Natural killer cell (primary cell): ENCODE measurements around the gene POFUT2. TPM values are rescaled to one million over a fixed set of nuclear protein-coding genes. Genes with fewer than 3 reads are reported as not detected.

Experiments
- ATAC-seq, 3 donors: fragments of 150-1000 bp in 2 of 3; fragments of 200-7000 bp in 1 of 3; cut with Tn5 transposase; 1 replicate in 1 of 3; 2 replicates in 2 of 3; pipeline ENCODE4 v1.10.0; 2021; ENCODE audit warnings: mild to moderate bottlenecking in 2 of 3, moderate library complexity in 2 of 3
- DNase-seq, 2 donors: peaks; one replicate each; pipeline versions ENCODE4 v3.0.0 to v3.0.0-alpha.2; 2013 to 2021; ENCODE audit warnings: mixed read lengths in 1 of 2
- H3K27ac ChIP-seq: one replicate; pipeline ENCODE4 v1.5.1; 2013; ENCODE audit warnings: mild to moderate bottlenecking, low read length
- H3K27me3 ChIP-seq: one replicate; pipeline ENCODE4 v1.6.1; 2013; ENCODE audit warnings: low read length; ENCODE audit not compliant: control insufficient read depth, insufficient read depth
- H3K36me3 ChIP-seq: one replicate; pipeline ENCODE4 v1.6.1; 2013; ENCODE audit warnings: low read length; ENCODE audit not compliant: control insufficient read depth, insufficient read depth
- H3K4me1 ChIP-seq: one replicate; pipeline ENCODE4 v1.6.1; 2013; ENCODE audit warnings: low read length; ENCODE audit not compliant: control insufficient read depth, insufficient read depth
- H3K4me3 ChIP-seq: one replicate; pipeline ENCODE4 v1.5.1; 2013; ENCODE audit warnings: low read length
- H3K9me3 ChIP-seq: one replicate; pipeline ENCODE4 v1.6.1; 2013; ENCODE audit warnings: low read length; ENCODE audit not compliant: control insufficient read depth, insufficient read depth
- H3K27ac Mint-ChIP-seq, 2 donors: one replicate each; pipeline ENCODE4 v1.8.0; 2022; ENCODE audit warnings: mild to moderate bottlenecking in 2 of 2, mixed read lengths in 2 of 2, moderate library complexity in 1 of 2
- H3K27me3 Mint-ChIP-seq, 2 donors: one replicate each; pipeline ENCODE4 v1.8.0; 2022; ENCODE audit warnings: low read depth in 2 of 2, mixed read lengths in 2 of 2
- H3K36me3 Mint-ChIP-seq: one replicate; pipeline ENCODE4 v1.8.0; 2022; ENCODE audit warnings: mixed read lengths
- H3K4me1 Mint-ChIP-seq, 2 donors: one replicate each; pipeline ENCODE4 v1.8.0; 2022; ENCODE audit warnings: mixed read lengths in 2 of 2
- H3K4me3 Mint-ChIP-seq: one replicate; pipeline ENCODE4 v1.8.0; 2022; ENCODE audit warnings: mild to moderate bottlenecking, moderate library complexity, mixed read lengths
- H3K9me3 Mint-ChIP-seq, 2 donors: one replicate each; pipeline ENCODE4 v1.8.0; 2022; ENCODE audit warnings: mixed read lengths in 2 of 2
- WGBS: methylation state at CpG from one replicate; pipeline ENCODE4 v1.1.7; 2013; ENCODE audit warnings: missing lambda C conversion rate; ENCODE audit not compliant: insufficient coverage; 5-methylcytosine and 5-hydroxymethylcytosine counted together
- intact Hi-C: fragments of 100-400 bp; cut with micrococcal nuclease; formaldehyde crosslinking; loops from one replicate; pipeline ENCODE4 v1.14.2; 2022
- total RNA-seq, 4 donors: library from RNA; stranded (reverse); fragments of 120-200 nt in 1 of 4; gene quantifications; one replicate each; pipeline versions ENCODE4 v1.2.3 to v1.2.4, GENCODE V29; 2013 to 2022
- TF ChIP-seq, protein P1 (sequence below): fragments of 200-600 bp; IDR thresholded peaks from one replicate; pipeline ENCODE4 v1.8.0; 2022; ENCODE audit warnings: antibody characterized with exemption

Gene POFUT2
- total RNA-seq, 3 donors from 2014 or later (not counting 1 experiment from before 2014, with no cell fraction given) = 41.4 to 46.0 (median 43.3) TPM

DNA sequence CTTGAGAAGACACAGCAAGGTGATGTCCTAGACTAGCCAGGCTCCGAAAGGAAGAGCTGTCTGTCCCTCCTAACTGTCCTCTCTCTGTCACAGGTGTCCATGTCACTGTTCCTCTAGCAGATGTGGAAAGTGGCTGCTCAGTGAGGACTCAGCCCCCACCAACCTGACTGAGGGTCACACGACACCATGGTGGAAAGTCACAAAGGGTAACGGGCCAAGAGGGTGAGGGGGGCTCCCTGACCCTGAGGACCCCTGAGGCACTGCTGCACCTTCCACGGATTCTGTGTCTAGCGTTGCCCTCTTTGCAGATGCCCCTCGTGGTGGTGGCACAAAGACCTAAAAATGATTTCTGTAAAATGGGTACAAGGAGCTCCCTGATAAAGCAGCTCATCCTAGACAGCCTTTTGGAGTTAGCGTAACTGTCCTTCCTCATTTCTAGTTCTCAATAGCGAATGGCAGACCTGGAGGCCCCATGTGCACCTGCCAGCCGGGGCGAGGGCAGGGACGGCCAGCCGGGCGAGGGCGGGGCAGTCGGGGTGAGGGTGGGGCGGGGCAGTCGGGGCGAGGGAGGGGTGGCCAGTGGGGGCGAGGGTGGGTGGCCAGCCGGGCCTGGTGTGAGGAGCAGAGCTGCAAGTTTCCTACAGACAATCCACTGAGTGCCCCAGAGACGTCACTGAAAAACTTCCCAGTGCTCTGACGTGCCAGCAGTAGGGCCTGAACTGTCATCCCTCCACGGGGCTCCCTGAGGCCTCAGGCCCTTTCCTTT, 23.4 kb downstream of the POFUT2 start:
- no peak for DNase-seq
- Histone ChIP-seq H3K9me3 (no peaks in the 10 kb centered on the region), H3K27me3 (peaks cover under 1% of the 10 kb centered on the region), H3K36me3 (peaks cover 18% of the 10 kb centered on the region), H3K27ac (no peak overlapping the region), H3K4me3 (no peak overlapping the region), H3K4me1 (peaks cover 33% of the 10 kb centered on the region)
- H3K36me3 Mint-ChIP-seq = no peaks in the 10 kb centered on the region
- H3K4me1 Mint-ChIP-seq = peaks cover 36 to 39% of the 10 kb centered on the region in 2 donors
- TF ChIP-seq, protein P1, sequence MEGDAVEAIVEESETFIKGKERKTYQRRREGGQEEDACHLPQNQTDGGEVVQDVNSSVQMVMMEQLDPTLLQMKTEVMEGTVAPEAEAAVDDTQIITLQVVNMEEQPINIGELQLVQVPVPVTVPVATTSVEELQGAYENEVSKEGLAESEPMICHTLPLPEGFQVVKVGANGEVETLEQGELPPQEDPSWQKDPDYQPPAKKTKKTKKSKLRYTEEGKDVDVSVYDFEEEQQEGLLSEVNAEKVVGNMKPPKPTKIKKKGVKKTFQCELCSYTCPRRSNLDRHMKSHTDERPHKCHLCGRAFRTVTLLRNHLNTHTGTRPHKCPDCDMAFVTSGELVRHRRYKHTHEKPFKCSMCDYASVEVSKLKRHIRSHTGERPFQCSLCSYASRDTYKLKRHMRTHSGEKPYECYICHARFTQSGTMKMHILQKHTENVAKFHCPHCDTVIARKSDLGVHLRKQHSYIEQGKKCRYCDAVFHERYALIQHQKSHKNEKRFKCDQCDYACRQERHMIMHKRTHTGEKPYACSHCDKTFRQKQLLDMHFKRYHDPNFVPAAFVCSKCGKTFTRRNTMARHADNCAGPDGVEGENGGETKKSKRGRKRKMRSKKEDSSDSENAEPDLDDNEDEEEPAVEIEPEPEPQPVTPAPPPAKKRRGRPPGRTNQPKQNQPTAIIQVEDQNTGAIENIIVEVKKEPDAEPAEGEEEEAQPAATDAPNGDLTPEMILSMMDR = no peak
- H3K9me3 Mint-ChIP-seq = no peaks in the 10 kb centered on the region
- H3K27me3 Mint-ChIP-seq = peaks cover 0 to 7% of the 10 kb centered on the region in 2 donors
- WGBS = 97% methylated on average over 23 of the region's 23 CpGs
- H3K4me3 Mint-ChIP-seq = peak overlapping the region; percentile 58
- no peak for ATAC-seq
- intact Hi-C loops = no loop called here
- H3K27ac Mint-ChIP-seq = no peak overlapping the region

DNA sequence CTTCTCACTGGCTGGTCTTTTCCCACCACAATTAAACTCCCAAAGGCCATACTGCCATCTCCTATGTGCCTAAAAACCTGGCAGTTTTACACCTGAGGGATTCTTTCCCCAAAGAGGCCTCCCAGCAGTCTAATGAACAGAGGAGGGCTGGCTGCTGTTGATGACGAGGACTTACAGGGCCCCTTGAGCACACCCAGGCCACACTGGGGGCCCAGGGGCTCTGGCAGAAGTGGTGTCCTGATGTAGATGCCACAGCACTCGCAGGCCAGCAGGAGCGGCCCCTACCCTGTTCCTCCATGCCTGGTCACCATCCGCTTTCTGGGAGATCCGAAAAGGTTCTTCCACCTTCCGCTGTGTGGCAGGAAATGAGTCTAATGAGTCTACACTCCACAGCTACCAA, 24.2 kb downstream of the POFUT2 start:
- Mint-ChIP-seq H3K27ac (no peak overlapping the region), H3K4me1 (peaks cover 36 to 39% of the 10 kb centered on the region in 2 donors), H3K27me3 (peaks cover 0 to 7% of the 10 kb centered on the region in 2 donors), H3K9me3 (no peaks in the 10 kb centered on the region), H3K4me3 (no peak overlapping the region), H3K36me3 (no peaks in the 10 kb centered on the region)
- ATAC-seq (no peak), DNase-seq (no peak)
- 100% methylated on average over 5 of the region's 6 CpGs for WGBS
- intact Hi-C loops = no loop called here
- Histone ChIP-seq H3K27me3 (peaks cover 5% of the 10 kb centered on the region), H3K4me1 (peaks cover 34% of the 10 kb centered on the region), H3K9me3 (no peaks in the 10 kb centered on the region), H3K4me3 (no peak overlapping the region), H3K36me3 (peaks cover 18% of the 10 kb centered on the region), H3K27ac (no peak overlapping the region)
- TF ChIP-seq, protein P1 = no peak

- Mint-ChIP-seq H3K9me3 (no peaks in the 10 kb centered on the region), H3K36me3 (no peaks in the 10 kb centered on the region), H3K27me3 (peaks cover 0 to 9% of the 10 kb centered on the region in 2 donors), H3K27ac (no peak overlapping the region), H3K4me1 (peaks cover 34 to 36% of the 10 kb centered on the region in 2 donors), H3K4me3 (no peak overlapping the region)
- Histone ChIP-seq H3K36me3 (peaks cover 18% of the 10 kb centered on the region), H3K4me1 (peaks cover 43% of the 10 kb centered on the region), H3K27me3 (peaks cover 6% of the 10 kb centered on the region), H3K27ac (no peak overlapping the region), H3K9me3 (no peaks in the 10 kb centered on the region), H3K4me3 (no peak overlapping the region)
- WGBS = 94% methylated on average over 10 of the region's 11 CpGs
- ATAC-seq (no peak), DNase-seq (no peak)
- intact Hi-C loops = no loop called here
- TF ChIP-seq, protein P1 = no peak
Measured at GRCh38 chr21:45262616-45263015, 25.1 kb downstream of the POFUT2 start.
